Left cardiac atrium (tissue), 4 donors: ENCODE measurements around the gene SCCPDH. TPM values are rescaled to one million over a fixed set of nuclear protein-coding genes. Genes with fewer than 3 reads are reported as not detected.
"Not testable (repeated sequence)": the region's sequence is repeated elsewhere in the genome, so short reads cannot be mapped to it uniquely, and the experiment has no call there.

Source experiments
- ATAC-seq, 2 donors: fragments of 200-7000 bp; cut with Tn5 transposase; one replicate each; pipeline ENCODE4 v1.9.1; 2020; ENCODE audit warnings: mild to moderate bottlenecking in 2 of 2, moderate library complexity in 2 of 2
- DNase-seq: peaks from one replicate; pipeline ENCODE4 v3.0.0-alpha.2; 2020
- intact Hi-C, 2 donors: fragments of 100-400 bp; cut with DNase I; formaldehyde crosslinking; loops; one replicate each; pipeline versions ENCODE4 v1.14.1 to v1.15.1; 2022 to 2023
- total RNA-seq, 2 donors: library from RNA; stranded (reverse); fragmentation: NEBNext Ultra II Directional; extraction: Animal tissue kit (Norgen Biotek cat#: 25700); gene quantifications; one replicate each; pipeline ENCODE4 v1.2.1, GENCODE V29; 2021
- donor health status: DM: no; HTN: yes; CAD: no.
- donor health status: DM: no; HTN: yes; CAD: no; lungs with severe emphysema.
- donor health status: DM: yes; HTN: yes; CAD: no.
- donor health status: Dilated cardiomyopathy.

Gene SCCPDH
- total RNA-seq, 2 donors from 2014 or later = 26.8 to 30.9 TPM

GRCh38 chr1:246813325-246813724 is 89.1 kb downstream of the SCCPDH start:
- ATAC-seq, DNase-seq, intact Hi-C loops: not testable (repeated sequence)

DNA sequence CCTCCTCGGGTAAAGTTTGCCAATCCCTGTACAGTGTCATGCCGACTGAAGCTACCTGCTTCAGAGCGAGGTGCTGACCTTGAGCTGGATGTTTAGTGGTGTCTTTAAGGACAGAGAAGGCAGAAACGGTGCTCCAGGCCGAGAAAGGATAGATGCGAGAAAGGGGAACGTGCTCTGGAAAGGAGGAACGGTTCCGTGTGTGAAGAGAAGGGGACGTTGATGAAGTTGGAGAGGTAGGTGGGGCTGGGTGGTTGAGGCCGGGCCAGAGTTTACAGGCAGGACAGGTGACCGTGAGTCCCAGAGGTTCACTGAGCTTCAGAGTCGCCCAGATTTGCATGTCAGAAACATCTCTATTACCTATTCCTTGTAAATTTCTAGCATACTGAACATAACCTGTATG is 90.7 kb downstream of the SCCPDH start:
- DNase-seq (no peak), ATAC-seq (no peak)
- intact Hi-C loops = no loop called here

DNA sequence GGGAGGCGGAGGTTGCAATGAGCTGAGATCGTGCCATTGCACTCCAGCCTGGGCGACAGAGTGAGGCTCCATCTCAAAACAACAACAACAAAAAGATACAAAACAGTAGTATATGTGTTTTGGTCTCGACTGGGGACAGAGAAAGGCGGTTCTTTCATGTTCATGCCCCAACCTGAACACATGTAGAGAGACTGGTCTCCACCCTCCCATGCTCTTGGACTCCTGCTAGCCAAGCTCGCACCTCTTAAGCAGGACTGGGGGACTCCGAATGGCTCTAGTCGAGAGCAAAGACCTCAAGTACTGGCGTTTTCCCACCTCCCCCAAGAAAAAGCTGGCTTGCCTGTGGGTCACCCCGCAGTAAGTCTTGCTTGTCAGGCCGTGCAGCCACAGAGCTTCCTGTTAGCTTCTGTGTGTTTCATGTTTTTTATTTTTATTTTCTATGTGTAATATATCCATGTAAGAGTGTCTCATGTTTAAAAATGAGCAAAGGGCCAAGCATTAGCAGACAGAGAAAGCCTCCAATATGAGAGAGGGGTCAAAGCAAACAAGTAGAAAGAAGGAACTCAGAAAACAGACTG is 91.6 kb downstream of the SCCPDH start:
- no peak for ATAC-seq
- intact Hi-C loops = no loop called here
- no peak for DNase-seq

Other genes with a start within 250 kb of the SCCPDH start
- 10 to 100 TPM in 1 of 2 donors, 1 to 10 TPM in 1; 6.5 to 11.9 TPM for gene SMYD3, start 217.1 kb upstream of the SCCPDH start, total RNA-seq
- gene TFB2M, start 158.1 kb upstream of the SCCPDH start, total RNA-seq = 10 to 100 TPM; 10.7 to 12.9 TPM
- 10 to 100 TPM; 17.0 to 18.3 TPM for gene CNST, start 158.0 kb upstream of the SCCPDH start, total RNA-seq
- gene AHCTF1, start 207.5 kb downstream of the SCCPDH start, total RNA-seq = 10 to 100 TPM; 20.0 to 23.6 TPM